Endothelial cell (in vitro differentiated cells): ENCODE data around the gene TESK1. TPM values are rescaled to one million over a fixed set of nuclear protein-coding genes. Genes with fewer than 3 reads are reported as not detected.
"Not testable (repeated sequence)": the region's sequence is repeated elsewhere in the genome, so short reads cannot be mapped to it uniquely, and the experiment has no call there.

Source experiments
- DNase-seq: peaks from one replicate; pipeline ENCODE4 v3.0.0; 2021; ENCODE audit warnings: low spot score
- H3K27ac Mint-ChIP-seq: one replicate; pipeline ENCODE4 v1.8.0; 2021; ENCODE audit warnings: mixed read lengths, inconsistent platforms; ENCODE audit not compliant: unreplicated experiment
- H3K27me3 Mint-ChIP-seq: one replicate; pipeline ENCODE4 v1.8.0; 2021; ENCODE audit warnings: mild to moderate bottlenecking, moderate library complexity, mixed read lengths, inconsistent platforms; ENCODE audit not compliant: unreplicated experiment
- H3K36me3 Mint-ChIP-seq: one replicate; pipeline ENCODE4 v1.8.0; 2021; ENCODE audit warnings: mild to moderate bottlenecking, low read depth, mixed read lengths, inconsistent platforms; ENCODE audit not compliant: unreplicated experiment
- H3K4me1 Mint-ChIP-seq: one replicate; pipeline ENCODE4 v1.8.0; 2021; ENCODE audit warnings: mild to moderate bottlenecking, mixed read lengths, inconsistent platforms; ENCODE audit not compliant: unreplicated experiment
- H3K4me3 Mint-ChIP-seq: one replicate; pipeline ENCODE4 v1.8.0; 2021; ENCODE audit warnings: mild to moderate bottlenecking, mixed read lengths, inconsistent platforms; ENCODE audit not compliant: unreplicated experiment
- H3K9me3 Mint-ChIP-seq: one replicate; pipeline ENCODE4 v1.8.0; 2021; ENCODE audit warnings: mixed read lengths, inconsistent platforms; ENCODE audit not compliant: unreplicated experiment
- CTCF ChIP-seq: fragments of 200-600 bp; sonication (generic); IDR thresholded peaks from one replicate; pipeline ENCODE4 v1.5.0; 2021; ENCODE audit warnings: antibody characterized with exemption; ENCODE audit not compliant: unreplicated experiment
- total RNA-seq: library from RNA; stranded (reverse); fragmentation: NEBNext Ultra II Directional; extraction: Animal tissue kit (Norgen Biotek cat#: 25700); gene quantifications from one replicate; pipeline ENCODE4 v1.2.1, GENCODE V29; 2021; ENCODE audit not compliant: unreplicated experiment

TESK1 gene
- total RNA-seq, 1 donor from 2014 or later, result 34.6 TPM

GRCh38 chr9:35570709-35571504 lies 34.2 kb upstream of the TESK1 start:
- no peak for DNase-seq
- no peak for TF ChIP-seq CTCF
- Mint-ChIP-seq H3K9me3 (no peaks in the 10 kb centered on the region), H3K27me3 (no peaks in the 10 kb centered on the region), H3K4me3 (no peak overlapping the region), H3K36me3 (no peaks in the 10 kb centered on the region), H3K27ac (no peak overlapping the region), H3K4me1 (peaks cover 18% of the 10 kb centered on the region)

GRCh38 chr9:35574578-35575122 lies 30.4 kb upstream of the TESK1 start:
- Mint-ChIP-seq H3K36me3 (peaks cover 2% of the 10 kb centered on the region), H3K27ac (no peak overlapping the region), H3K4me1 (peaks cover 10% of the 10 kb centered on the region), H3K27me3 (no peaks in the 10 kb centered on the region), H3K4me3 (no peak overlapping the region), H3K9me3 (no peaks in the 10 kb centered on the region)
- DNase-seq, result no peak
- TF ChIP-seq CTCF, result no peak

- Mint-ChIP-seq H3K36me3 (peaks cover 4% of the 10 kb centered on the region), H3K27me3 (no peaks in the 10 kb centered on the region)
Measured at GRCh38 chr9:35575478-35575877, 29.6 kb upstream of the TESK1 start.

GRCh38 chr9:35577486-35577885 lies 27.6 kb upstream of the TESK1 start:
- no peaks in the 10 kb centered on the region for H3K27me3 Mint-ChIP-seq
- H3K4me3 Mint-ChIP-seq, result no peak overlapping the region
- peaks cover 7% of the 10 kb centered on the region for H3K9me3 Mint-ChIP-seq
- DNase-seq, result no peak
- no peak overlapping the region for H3K27ac Mint-ChIP-seq
- TF ChIP-seq CTCF, result no peak
- peaks cover 11% of the 10 kb centered on the region for H3K36me3 Mint-ChIP-seq
- H3K4me1 Mint-ChIP-seq, result no peaks in the 10 kb centered on the region

More at GRCh38 chr9:35575478-35575877, 29.6 kb upstream of the TESK1 start:
- Mint-ChIP-seq H3K27ac (no peak overlapping the region), H3K4me3 (no peak overlapping the region), H3K9me3 (no peaks in the 10 kb centered on the region), H3K4me1 (peaks cover 7% of the 10 kb centered on the region)
- no peak for DNase-seq
- no peak for TF ChIP-seq CTCF

DNA sequence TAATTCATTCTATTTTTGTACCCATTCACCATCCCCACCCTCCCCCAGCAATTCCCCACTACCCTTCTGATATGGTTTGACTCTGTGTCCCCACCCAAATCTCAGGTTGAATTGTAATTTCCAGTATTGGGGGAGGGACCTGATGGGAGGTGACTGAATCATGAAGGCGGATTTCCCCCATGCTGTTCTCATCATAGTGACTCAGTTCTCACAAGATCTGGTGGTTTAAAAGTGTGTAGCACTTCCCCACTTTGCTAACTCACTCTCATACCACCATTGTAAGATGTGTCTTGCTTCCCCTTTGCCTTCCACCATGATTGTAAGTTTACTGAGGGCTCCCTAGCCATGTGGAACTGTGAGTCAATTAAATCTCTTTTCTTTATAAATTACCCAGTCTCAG lies 25.9 kb upstream of the TESK1 start:
- Mint-ChIP-seq H3K27me3 (no peaks in the 10 kb centered on the region), H3K36me3 (peaks cover 11% of the 10 kb centered on the region), H3K27ac (no peak overlapping the region), H3K4me1 (no peaks in the 10 kb centered on the region), H3K9me3 (peaks cover 7% of the 10 kb centered on the region), H3K4me3 (no peak overlapping the region)
- no peak for TF ChIP-seq CTCF
- DNase-seq, result no peak

- H3K4me3 Mint-ChIP-seq, H3K9me3 Mint-ChIP-seq, H3K27ac Mint-ChIP-seq, H3K4me1 Mint-ChIP-seq, DNase-seq, H3K27me3 Mint-ChIP-seq: not testable (repeated sequence)
- peaks cover 11% of the 10 kb centered on the region for H3K36me3 Mint-ChIP-seq
Measured at GRCh38 chr9:35579659-35580227, 25.3 kb upstream of the TESK1 start.

DNA sequence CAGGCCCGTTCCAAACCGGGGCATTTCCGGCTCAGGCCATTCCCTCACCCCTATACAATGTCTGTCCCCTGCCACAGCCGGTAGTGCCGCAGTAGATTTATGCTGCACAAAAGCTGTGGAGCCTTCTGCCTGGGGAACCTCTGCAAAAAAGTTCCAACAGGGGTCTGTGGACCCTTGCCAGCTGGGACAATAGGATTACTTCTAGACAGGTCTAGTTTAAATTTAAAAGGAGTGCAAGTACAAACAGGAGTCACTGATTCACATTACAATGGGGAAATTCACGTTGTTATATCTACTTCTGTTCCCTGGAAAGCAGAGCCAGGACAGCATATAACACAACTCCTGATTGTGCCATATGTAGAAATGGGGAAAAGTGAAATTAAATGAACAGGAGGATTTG lies 21.5 kb upstream of the TESK1 start:
- not testable (repeated sequence) for H3K9me3 Mint-ChIP-seq, DNase-seq, H3K27me3 Mint-ChIP-seq, H3K4me1 Mint-ChIP-seq, H3K4me3 Mint-ChIP-seq, H3K27ac Mint-ChIP-seq
- peaks cover 11% of the 10 kb centered on the region for H3K36me3 Mint-ChIP-seq
